Hepatocyte (in vitro differentiated cells): ENCODE measurements around the gene WDR35. TPM values are rescaled to one million over a fixed set of nuclear protein-coding genes. Genes with fewer than 3 reads are reported as not detected.

Experiments
- DNase-seq: peaks from one replicate; pipeline ENCODE4 v3.0.0-alpha.2; 2016; ENCODE audit warnings: low spot score
- H2AFZ ChIP-seq: fragments of 200-600 bp; sonication (generic); 2 replicates; pipeline ENCODE4 v1.6.0; 2016; ENCODE audit warnings: antibody characterized with exemption, mild to moderate bottlenecking
- H3K27ac ChIP-seq: fragments of 200-600 bp; sonication (generic); 2 replicates; pipeline ENCODE4 v1.5.1; 2016; ENCODE audit warnings: mild to moderate bottlenecking
- H3K27me3 ChIP-seq: fragments of 200-600 bp; sonication (generic); 2 replicates; pipeline ENCODE4 v1.6.1; 2016
- H3K36me3 ChIP-seq: fragments of 200-600 bp; sonication (generic); replicated peaks from 2 replicates; pipeline ENCODE4 v1.5.1; 2016; ENCODE audit warnings: low read depth; ENCODE audit not compliant: insufficient read depth
- H3K4me1 ChIP-seq: fragments of 200-600 bp; sonication (generic); 2 replicates; pipeline ENCODE4 v1.5.1; 2016; ENCODE audit warnings: mild to moderate bottlenecking, moderate library complexity; ENCODE audit not compliant: insufficient read depth
- H3K4me2 ChIP-seq: fragments of 200-600 bp; sonication (generic); 2 replicates; pipeline ENCODE4 v1.6.0; 2016
- H3K4me3 ChIP-seq: fragments of 200-600 bp; sonication (generic); 2 replicates; pipeline ENCODE4 v1.5.1; 2016; ENCODE audit warnings: mild to moderate bottlenecking
- H3K79me2 ChIP-seq: fragments of 200-600 bp; sonication (generic); 2 replicates; pipeline ENCODE4 v1.6.0; 2017; ENCODE audit warnings: mild to moderate bottlenecking
- H3K9me2 ChIP-seq: fragments of 200-600 bp; sonication (generic); replicated peaks from 2 replicates; pipeline ENCODE4 v1.6.0; 2017; ENCODE audit warnings: mild to moderate bottlenecking; ENCODE audit not compliant: insufficient read depth
- H3K9me3 ChIP-seq: fragments of 200-600 bp; sonication (generic); 2 replicates; pipeline ENCODE4 v1.5.1; 2016; ENCODE audit warnings: low read depth, mild to moderate bottlenecking
- H4K20me1 ChIP-seq: fragments of 200-600 bp; sonication (generic); 2 replicates; pipeline ENCODE4 v1.6.0; 2016; ENCODE audit warnings: mild to moderate bottlenecking; ENCODE audit not compliant: insufficient read depth, poor library complexity, severe bottlenecking
- CTCF ChIP-seq: fragments of 200-600 bp; sonication (generic); IDR thresholded peaks from 2 replicates; pipeline ENCODE4 v1.5.1; 2016; ENCODE audit warnings: antibody characterized with exemption, mild to moderate bottlenecking; ENCODE audit not compliant: poor library complexity
- EZH2 ChIP-seq: fragments of 200-600 bp; sonication (generic); IDR thresholded peaks from 2 replicates; pipeline ENCODE4 v1.6.1; 2016; ENCODE audit warnings: antibody characterized with exemption, mild to moderate bottlenecking, borderline replicate concordance
- EZH2phosphoT487 ChIP-seq: fragments of 200-600 bp; sonication (generic); IDR thresholded peaks from one replicate; pipeline ENCODE4 v1.6.1; 2018; ENCODE audit warnings: antibody characterized with exemption, mild to moderate bottlenecking, low read depth, moderate library complexity; ENCODE audit not compliant: unreplicated experiment, severe bottlenecking
- WGBS: methylation state at CpG from one replicate; pipeline ENCODE4 v1.1.6; 2016; ENCODE audit warnings: low lambda C conversion rate; ENCODE audit errors: missing lambda C conversion rate; 5-methylcytosine and 5-hydroxymethylcytosine counted together
- polyA plus RNA-seq: library from polyadenylated mRNA; unstranded; fragments of >200 nt; fragmentation: Nextera tagmentation; extraction: Ambion mirVana; gene quantifications from 2 replicates; pipeline ENCODE4 v1.2.1, GENCODE V29; 2016
- total RNA-seq: library from RNA; depleted of rRNA; stranded (reverse); fragments of >200 nt; gene quantifications from 2 replicates; pipeline ENCODE4 v1.2.3, GENCODE V29; 2014

WDR35 gene
- total and polyA plus RNA-seq, 2 experiments from 2014 or later, result 2.0 to 4.6 TPM

GRCh38 chr2:20021405-20022009, 31.6 kb upstream of the WDR35 start:
- Histone ChIP-seq H3K27ac (no peak overlapping the region), H4K20me1 (no peaks in the 10 kb centered on the region)
- WGBS, result 89% methylated on average over 3 of the region's 3 CpGs

GRCh38 chr2:20019747-20020146, 29.8 kb upstream of the WDR35 start:
- Histone ChIP-seq H3K36me3 (no peaks in the 10 kb centered on the region), H3K4me1 (no peaks in the 10 kb centered on the region), H3K27me3 (no peaks in the 10 kb centered on the region), H3K79me2 (no peaks in the 10 kb centered on the region), H3K4me3 (no peak overlapping the region), H4K20me1 (no peaks in the 10 kb centered on the region), H3K9me2 (no peaks in the 10 kb centered on the region), H3K27ac (no peak overlapping the region), H3K9me3 (no peaks in the 10 kb centered on the region), H2AFZ (no peak overlapping the region), H3K4me2 (no peak overlapping the region)
- 93% methylated on average over 4 of the region's 4 CpGs for WGBS
- no peak for DNase-seq
- no peak for TF ChIP-seq CTCF
- no peak for TF ChIP-seq EZH2
- no peak for TF ChIP-seq EZH2phosphoT487

More at GRCh38 chr2:20021405-20022009, 31.6 kb upstream of the WDR35 start:
- H3K36me3 ChIP-seq, result no peaks in the 10 kb centered on the region
- H3K4me2 ChIP-seq, result no peak overlapping the region
- TF ChIP-seq CTCF, result no peak
- TF ChIP-seq EZH2phosphoT487, result no peak
- no peak for TF ChIP-seq EZH2
- no peaks in the 10 kb centered on the region for H3K9me2 ChIP-seq
- no peak for DNase-seq
- no peak overlapping the region for H2AFZ ChIP-seq
- no peaks in the 10 kb centered on the region for H3K9me3 ChIP-seq
- H3K4me1 ChIP-seq, result no peaks in the 10 kb centered on the region
- no peaks in the 10 kb centered on the region for H3K27me3 ChIP-seq
- H3K4me3 ChIP-seq, result no peak overlapping the region
- no peaks in the 10 kb centered on the region for H3K79me2 ChIP-seq

- Histone ChIP-seq H3K36me3 (no peaks in the 10 kb centered on the region), H3K4me2 (no peak overlapping the region), H3K4me3 (no peak overlapping the region), H3K9me2 (no peaks in the 10 kb centered on the region), H4K20me1 (no peaks in the 10 kb centered on the region), H3K27me3 (no peaks in the 10 kb centered on the region), H3K27ac (no peak overlapping the region), H3K79me2 (no peaks in the 10 kb centered on the region), H3K9me3 (no peaks in the 10 kb centered on the region), H2AFZ (no peak overlapping the region), H3K4me1 (no peaks in the 10 kb centered on the region)
- WGBS, result 94% methylated on average over 2 of the region's 2 CpGs
- TF ChIP-seq EZH2phosphoT487, result no peak
- TF ChIP-seq EZH2, result no peak
- TF ChIP-seq CTCF, result no peak
- no peak for DNase-seq
These were observed 28.8 kb upstream of the WDR35 start for GRCh38 chr2:20018601-20019152.
